ENCODE results near the gene SDK1.

SDK1 gene

GRCh38 chr7:4115941-4116610 lies 815.0 kb downstream of the SDK1 start:
- in situ Hi-C loops (cut with HindIII; ENCODE audit: low pct_ligation_motif_present, low pct_unique_long_range_greater_than_20kb, low sequenced_read_pairs) = no loop called here

DNA sequence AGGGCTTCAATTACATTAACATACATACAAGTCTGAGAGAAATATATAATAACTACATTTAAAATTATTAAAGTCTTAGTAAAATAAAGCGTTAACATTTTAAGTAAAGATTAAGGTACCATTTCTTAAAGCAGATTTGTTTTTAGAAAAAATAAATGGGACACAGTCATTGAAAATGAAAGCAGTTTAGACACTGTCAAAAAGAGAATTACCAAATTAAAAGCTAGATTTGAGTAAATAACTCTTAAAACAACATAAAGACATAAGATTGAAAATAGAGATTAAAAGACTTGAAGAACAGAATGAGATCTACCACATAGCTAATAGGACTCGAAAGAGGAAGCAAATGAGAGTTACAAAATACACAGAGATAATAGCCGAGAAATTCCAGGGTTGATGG lies 818.8 kb downstream of the SDK1 start:
- no peak for DNase-seq
- in situ Hi-C loops (cut with HindIII; ENCODE audit: low pct_ligation_motif_present, low pct_unique_long_range_greater_than_20kb, low sequenced_read_pairs) = no loop called here

More at GRCh38 chr7:4115941-4116610, 815.0 kb downstream of the SDK1 start:
- no peak for DNase-seq

GRCh38 chr7:4123346-4123745 lies 822.3 kb downstream of the SDK1 start:
- in situ Hi-C loops (cut with HindIII; ENCODE audit: low pct_ligation_motif_present, low pct_unique_long_range_greater_than_20kb, low sequenced_read_pairs) = no loop called here
- no peak for DNase-seq

DNA sequence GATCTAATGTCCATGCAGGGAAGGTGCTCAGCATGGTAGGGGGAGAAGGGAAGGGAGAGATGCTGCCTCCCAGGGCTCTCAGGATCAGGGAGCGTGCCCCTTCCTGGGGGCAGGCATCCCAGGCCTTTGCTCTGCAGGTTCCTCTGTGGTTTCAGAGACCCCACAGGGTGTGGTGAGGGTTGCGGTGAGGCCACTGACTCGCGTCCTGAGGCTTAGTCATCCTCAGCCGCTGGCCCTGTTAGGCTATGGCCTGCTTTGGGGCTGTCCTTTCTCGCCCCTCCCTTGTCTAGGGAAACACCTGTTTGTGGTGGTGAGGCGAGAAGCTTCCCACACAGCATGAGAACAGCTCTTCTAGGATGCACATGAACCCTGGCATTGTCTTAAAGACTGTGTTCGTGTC lies 822.8 kb downstream of the SDK1 start:
- peak; percentile 46 for DNase-seq
- in situ Hi-C loops (cut with HindIII; ENCODE audit: low pct_ligation_motif_present, low pct_unique_long_range_greater_than_20kb, low sequenced_read_pairs) = no loop called here

- in situ Hi-C loops (cut with HindIII; ENCODE audit: low pct_ligation_motif_present, low pct_unique_long_range_greater_than_20kb, low sequenced_read_pairs) = no loop called here
- DNase-seq = no peak
Observed at GRCh38 chr7:4124556-4125477, 823.8 kb downstream of the SDK1 start.

DNA sequence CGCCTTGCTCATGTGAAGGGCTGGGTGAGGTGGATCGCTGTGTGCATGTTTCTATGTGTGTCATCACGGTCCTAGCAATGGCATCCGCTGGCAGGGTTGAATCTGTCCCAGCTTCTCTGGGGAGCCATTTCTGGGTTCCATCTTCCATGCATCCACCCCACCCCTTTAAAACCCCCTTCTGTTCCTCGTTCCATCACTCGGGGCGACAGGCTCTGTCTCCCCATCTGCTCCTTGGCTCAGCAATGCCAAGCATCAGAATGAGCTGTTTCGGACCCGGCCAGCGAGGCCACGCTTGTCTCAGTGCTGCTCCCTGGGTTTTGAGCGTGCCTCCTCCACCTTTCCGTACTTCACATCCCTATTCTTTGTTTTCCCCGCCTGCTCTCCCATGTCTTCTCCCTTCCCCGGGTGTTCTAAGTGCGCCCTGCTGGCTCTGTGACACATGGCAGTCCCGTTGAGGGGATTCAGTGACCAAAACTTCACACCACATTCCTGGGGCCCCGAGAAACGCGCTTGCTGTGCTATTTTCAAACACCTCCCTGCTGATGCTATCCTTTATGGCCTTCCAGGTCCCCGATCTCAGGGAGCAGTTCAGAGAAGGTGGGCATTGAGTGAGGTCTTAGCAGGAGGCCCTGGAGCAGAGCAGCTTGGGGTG lies 827.0 kb downstream of the SDK1 start:
- in situ Hi-C loops (cut with HindIII; ENCODE audit: low pct_ligation_motif_present, low pct_unique_long_range_greater_than_20kb, low sequenced_read_pairs) = no loop called here
- no peak for DNase-seq

DNA sequence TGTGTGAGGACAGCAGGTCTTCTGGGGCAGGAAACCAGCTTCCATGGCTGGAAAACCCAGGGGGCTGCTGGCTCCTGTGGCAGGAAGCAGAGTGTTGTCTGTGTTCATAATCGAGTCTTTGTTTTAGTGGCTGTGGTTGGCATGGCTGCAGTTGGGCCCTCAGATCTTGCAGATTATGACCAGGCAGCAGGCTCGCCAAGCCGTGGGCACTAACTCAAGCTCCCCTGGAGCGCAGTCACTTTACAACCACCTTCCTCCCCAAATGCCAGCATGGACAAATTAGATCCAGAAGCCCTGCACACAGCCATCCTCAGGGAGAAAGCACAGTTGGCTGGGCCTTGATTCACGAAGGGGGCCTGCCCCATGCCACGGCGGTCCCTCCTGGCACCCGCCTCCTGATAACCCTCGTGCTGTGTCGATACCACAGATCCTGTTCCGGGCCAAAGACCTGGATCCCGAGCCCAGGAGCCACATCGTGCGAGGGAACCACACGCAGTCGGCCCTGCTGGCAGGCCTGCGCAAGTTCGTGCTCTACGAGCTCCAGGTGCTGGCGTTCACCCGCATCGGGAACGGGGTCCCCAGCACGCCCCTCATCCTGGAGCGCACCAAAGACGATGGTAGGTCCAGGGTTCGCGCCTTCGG lies 828.5 kb downstream of the SDK1 start:
- no peak for DNase-seq
- in situ Hi-C loops (cut with HindIII; ENCODE audit: low pct_ligation_motif_present, low pct_unique_long_range_greater_than_20kb, low sequenced_read_pairs) = no loop called here

DNA sequence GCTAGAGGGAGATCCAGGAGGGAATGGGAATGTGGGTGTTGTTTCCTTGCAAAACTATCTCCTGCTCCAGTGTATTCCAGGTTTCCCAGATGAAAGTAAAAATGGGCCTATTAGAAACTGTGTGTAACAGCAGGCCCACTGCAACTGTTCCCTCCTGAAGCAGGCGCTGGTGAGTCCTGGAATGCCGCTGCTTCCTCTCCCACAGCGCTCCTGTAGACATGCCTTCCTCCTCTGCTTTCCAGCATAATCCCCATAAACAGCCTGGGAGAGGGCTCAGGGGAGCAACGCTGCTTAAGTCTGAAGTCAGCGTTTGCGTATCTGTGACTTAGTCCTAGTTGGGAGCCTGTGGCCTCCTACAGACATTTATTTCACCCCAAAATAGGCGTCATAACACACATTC lies 830.0 kb downstream of the SDK1 start:
- in situ Hi-C loops (cut with HindIII; ENCODE audit: low pct_ligation_motif_present, low pct_unique_long_range_greater_than_20kb, low sequenced_read_pairs) = no loop called here
- no peak for DNase-seq

DNA sequence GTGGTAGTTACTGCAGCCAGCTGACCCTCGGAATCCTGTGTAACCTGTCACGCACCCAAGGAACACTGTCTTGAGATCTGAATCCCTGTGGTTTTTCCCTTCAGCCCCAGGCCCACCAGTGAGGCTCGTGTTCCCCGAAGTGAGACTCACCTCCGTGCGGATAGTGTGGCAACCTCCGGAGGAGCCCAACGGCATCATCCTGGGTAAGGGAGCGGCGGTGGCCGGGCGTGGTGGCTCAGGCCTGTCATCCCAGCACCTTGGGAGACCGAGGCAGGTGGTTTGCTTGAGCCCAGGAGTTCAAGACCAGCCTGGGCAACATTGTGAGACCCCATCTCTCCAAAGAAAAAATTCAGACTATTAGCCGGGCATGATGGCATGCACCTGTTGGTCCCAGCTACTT lies 831.2 kb downstream of the SDK1 start:
- in situ Hi-C loops (cut with HindIII; ENCODE audit: low pct_ligation_motif_present, low pct_unique_long_range_greater_than_20kb, low sequenced_read_pairs) = no loop called here
- DNase-seq = no peak

DNA sequence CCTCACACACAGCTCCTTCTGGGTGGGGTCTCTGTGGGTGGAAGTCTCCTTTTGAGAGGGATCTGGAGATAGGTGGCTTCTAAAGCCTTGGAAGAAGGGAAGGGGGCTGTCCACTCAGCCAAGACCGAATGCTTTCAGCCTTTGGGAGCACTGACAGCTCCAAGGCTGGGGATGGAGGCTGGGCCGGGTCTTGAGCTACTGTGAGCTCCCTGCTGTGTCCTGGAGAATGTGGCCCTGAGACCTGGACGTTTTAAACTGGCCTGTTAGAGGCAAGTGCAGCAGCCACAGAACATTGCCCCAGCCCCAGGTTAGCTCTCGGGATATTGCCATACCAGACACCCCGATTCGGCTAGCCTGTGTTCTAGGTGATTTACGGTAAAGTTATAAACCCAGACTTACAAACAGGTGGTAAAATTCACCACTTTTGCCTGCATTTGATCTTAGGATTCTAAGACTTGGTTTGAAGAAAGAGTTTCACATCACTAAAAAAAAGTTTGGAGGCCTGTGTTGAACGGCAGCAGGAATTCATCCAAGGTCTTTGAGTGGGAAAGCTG lies 832.5 kb downstream of the SDK1 start:
- in situ Hi-C loops (cut with HindIII; ENCODE audit: low pct_ligation_motif_present, low pct_unique_long_range_greater_than_20kb, low sequenced_read_pairs) = no loop called here

DNA sequence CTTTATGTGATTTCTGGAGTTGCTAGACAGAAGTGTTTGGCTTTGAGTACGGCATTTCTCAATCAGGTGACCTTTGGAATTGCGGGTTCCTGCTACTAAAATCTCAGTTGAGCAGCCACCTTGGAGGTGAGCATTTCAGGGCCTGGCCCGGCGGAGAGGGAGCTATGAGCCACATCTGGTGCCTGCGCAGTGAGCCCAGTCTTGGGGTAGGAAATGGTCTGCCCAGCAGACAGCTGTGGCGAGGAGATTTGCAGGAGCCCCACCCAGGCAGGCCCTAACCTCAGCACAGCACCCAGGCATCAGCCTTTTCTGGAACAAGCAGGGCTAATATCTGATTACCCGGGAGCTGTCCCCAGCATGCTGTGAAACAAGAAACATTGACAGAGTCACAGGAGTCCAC lies 833.2 kb downstream of the SDK1 start:
- in situ Hi-C loops (cut with HindIII; ENCODE audit: low pct_ligation_motif_present, low pct_unique_long_range_greater_than_20kb, low sequenced_read_pairs) = no loop called here

More for the DNA sequence above, 832.5 kb downstream of the SDK1 start:
- DNase-seq = no peak

GRCh38 chr7:4134631-4135030 lies 833.6 kb downstream of the SDK1 start:
- no peak for DNase-seq
- in situ Hi-C loops (cut with HindIII; ENCODE audit: low pct_ligation_motif_present, low pct_unique_long_range_greater_than_20kb, low sequenced_read_pairs) = no loop called here

More for the DNA sequence above, 833.2 kb downstream of the SDK1 start:
- no peak for DNase-seq

- no peak for DNase-seq
- in situ Hi-C loops (cut with HindIII; ENCODE audit: low pct_ligation_motif_present, low pct_unique_long_range_greater_than_20kb, low sequenced_read_pairs) = no loop called here
Observed at GRCh38 chr7:4135301-4135700, 834.2 kb downstream of the SDK1 start.

- DNase-seq = no peak
- in situ Hi-C loops (cut with HindIII; ENCODE audit: low pct_ligation_motif_present, low pct_unique_long_range_greater_than_20kb, low sequenced_read_pairs) = no loop called here
Observed at GRCh38 chr7:4136036-4136435, 835.0 kb downstream of the SDK1 start.

GRCh38 chr7:4136501-4137110 lies 835.6 kb downstream of the SDK1 start:
- DNase-seq = no peak
- in situ Hi-C loops (cut with HindIII; ENCODE audit: low pct_ligation_motif_present, low pct_unique_long_range_greater_than_20kb, low sequenced_read_pairs) = no loop called here

- DNase-seq = no peak
- in situ Hi-C loops (cut with HindIII; ENCODE audit: low pct_ligation_motif_present, low pct_unique_long_range_greater_than_20kb, low sequenced_read_pairs) = no loop called here
Observed at GRCh38 chr7:4137552-4137951, 836.5 kb downstream of the SDK1 start.

DNA sequence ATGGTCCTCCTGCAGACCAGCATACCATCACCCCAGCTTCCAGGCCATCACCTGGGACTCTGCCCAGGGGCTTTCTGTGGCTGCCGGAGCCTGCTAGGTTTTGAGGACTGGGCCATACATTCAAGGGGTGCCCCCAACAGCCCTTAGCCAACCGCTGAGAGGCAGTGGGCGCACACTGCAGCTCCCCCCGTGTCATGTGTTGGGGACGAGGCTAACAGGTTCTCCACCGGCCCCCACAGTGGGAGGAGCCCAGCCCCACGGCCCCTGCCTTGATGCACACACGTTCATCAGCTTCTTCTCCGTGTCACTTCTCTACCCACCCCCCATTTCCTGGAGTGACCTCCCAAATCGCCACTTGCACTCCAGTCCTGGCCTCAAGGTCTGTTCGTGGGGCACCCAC lies 837.8 kb downstream of the SDK1 start:
- no peak for DNase-seq
- in situ Hi-C loops (cut with HindIII; ENCODE audit: low pct_ligation_motif_present, low pct_unique_long_range_greater_than_20kb, low sequenced_read_pairs) = no loop called here

Measured in ACHN (cell line).